ENCODE results near the gene RPUSD4. TPM values are rescaled to one million over a fixed set of nuclear protein-coding genes. Genes with fewer than 3 reads are reported as not detected.

RPUSD4 gene
- polyA plus RNA-seq, 1 donor from 2014 or later, result 43.4 TPM

- Histone ChIP-seq H3K36me3 (ENCODE audit: insufficient read depth, low read length) (peaks cover 19% of the 10 kb centered on the region), H3K9me2 (ENCODE audit: insufficient read depth, low read length) (no peaks in the 10 kb centered on the region), H3K4me3 (ENCODE audit: low read length) (no peak overlapping the region), H3K4me2 (ENCODE audit: low read length) (no peak overlapping the region), H3K79me2 (replicated peaks; ENCODE audit: insufficient read depth, low read length) (no peaks in the 10 kb centered on the region), H3K27me3 (ENCODE audit: insufficient read depth, low read depth, low read length) (no peaks in the 10 kb centered on the region), H3F3A (ENCODE audit: insufficient read depth, low read length, poor library complexity, severe bottlenecking) (no peaks in the 10 kb centered on the region), H3K9ac (ENCODE audit: low read length) (no peak overlapping the region), H3K27ac (ENCODE audit: low read length) (no peak overlapping the region), H2AFZ (ENCODE audit: low read depth, low read length) (no peak overlapping the region), H4K20me1 (ENCODE audit: insufficient read depth) (no peaks in the 10 kb centered on the region), H3K9me3 (ENCODE audit: low read length) (no peaks in the 10 kb centered on the region)
- no peak for TF ChIP-seq SMC3 (conservative IDR thresholded peaks at IDR 0.05; ENCODE audit: poor library complexity)
- TF ChIP-seq RAD21 (conservative IDR thresholded peaks at IDR 0.05), result no peak
- no peak for TF ChIP-seq POLR2AphosphoS5 (IDR thresholded peaks at IDR 0.05)
- TF ChIP-seq EP300 (conservative IDR thresholded peaks at IDR 0.05; ENCODE audit: poor library complexity, severe bottlenecking), result no peak
- no peak for TF ChIP-seq EZH2 (IDR thresholded peaks at IDR 0.05; ENCODE audit: borderline replicate concordance, insufficient read depth, low read length, poor library complexity, severe bottlenecking)
- no peak for TF ChIP-seq CTCF (IDR thresholded peaks at IDR 0.05; ENCODE audit: poor library complexity, severe bottlenecking)
- TF ChIP-seq REST (IDR thresholded peaks at IDR 0.05; ENCODE audit: borderline replicate concordance), result no peak
- TF ChIP-seq TAF1 (IDR thresholded peaks at IDR 0.05; ENCODE audit: low read depth), result no peak
- TF ChIP-seq MXI1 (conservative IDR thresholded peaks at IDR 0.05; ENCODE audit: poor library complexity, severe bottlenecking), result no peak
Measured at GRCh38 chr11:126254819-126255218, 43.4 kb upstream of the RPUSD4 start.

GRCh38 chr11:126253265-126253664 lies 41.8 kb upstream of the RPUSD4 start:
- no peaks in the 10 kb centered on the region for H4K20me1 ChIP-seq (ENCODE audit: insufficient read depth)
- no peak overlapping the region for H2AFZ ChIP-seq (ENCODE audit: low read depth, low read length)
- no peak overlapping the region for H3K9ac ChIP-seq (ENCODE audit: low read length)
- peaks cover 13% of the 10 kb centered on the region for H3K36me3 ChIP-seq (ENCODE audit: insufficient read depth, low read length)
- no peak overlapping the region for H3K27ac ChIP-seq (ENCODE audit: low read length)
- no peaks in the 10 kb centered on the region for H3K79me2 ChIP-seq (replicated peaks; ENCODE audit: insufficient read depth, low read length)
- no peaks in the 10 kb centered on the region for H3K9me2 ChIP-seq (ENCODE audit: insufficient read depth, low read length)
- H3K9me3 ChIP-seq (ENCODE audit: low read length), result no peaks in the 10 kb centered on the region
- no peak overlapping the region for H3K4me3 ChIP-seq (ENCODE audit: low read length)
- no peaks in the 10 kb centered on the region for H3F3A ChIP-seq (ENCODE audit: insufficient read depth, low read length, poor library complexity, severe bottlenecking)
- H3K4me2 ChIP-seq (ENCODE audit: low read length), result no peak overlapping the region
- TF ChIP-seq SMC3 (conservative IDR thresholded peaks at IDR 0.05; ENCODE audit: poor library complexity) (no peak), POLR2AphosphoS5 (IDR thresholded peaks at IDR 0.05) (no peak), TAF1 (IDR thresholded peaks at IDR 0.05; ENCODE audit: low read depth) (no peak), MXI1 (conservative IDR thresholded peaks at IDR 0.05; ENCODE audit: poor library complexity, severe bottlenecking) (no peak), EP300 (conservative IDR thresholded peaks at IDR 0.05; ENCODE audit: poor library complexity, severe bottlenecking) (no peak), CTCF (IDR thresholded peaks at IDR 0.05; ENCODE audit: poor library complexity, severe bottlenecking) (no peak), RAD21 (conservative IDR thresholded peaks at IDR 0.05) (no peak), EZH2 (IDR thresholded peaks at IDR 0.05; ENCODE audit: borderline replicate concordance, insufficient read depth, low read length, poor library complexity, severe bottlenecking) (no peak), REST (IDR thresholded peaks at IDR 0.05; ENCODE audit: borderline replicate concordance) (no peak)
- no peaks in the 10 kb centered on the region for H3K27me3 ChIP-seq (ENCODE audit: insufficient read depth, low read depth, low read length)
